Osteocyte (in vitro differentiated cells): ENCODE measurements around the gene FNDC3B. TPM values are rescaled to one million over a fixed set of nuclear protein-coding genes. Genes with fewer than 3 reads are reported as not detected.
A peak's percentile ranks its signal among the peaks of the same experiment; 100 is the strongest.

Source experiments
- DNase-seq: peaks from one replicate; pipeline ENCODE4 v3.0.0; 2021; ENCODE audit warnings: mixed read lengths; ENCODE audit not compliant: unreplicated experiment; ENCODE audit errors: extremely low spot score
- H3K27ac Mint-ChIP-seq: one replicate; pipeline ENCODE4 v1.8.0; 2021; ENCODE audit warnings: mild to moderate bottlenecking, mixed read lengths; ENCODE audit not compliant: unreplicated experiment
- H3K27me3 Mint-ChIP-seq: one replicate; pipeline ENCODE4 v1.8.0; 2021; ENCODE audit warnings: mixed read lengths; ENCODE audit not compliant: unreplicated experiment
- H3K36me3 Mint-ChIP-seq: one replicate; pipeline ENCODE4 v1.8.0; 2021; ENCODE audit warnings: mixed read lengths; ENCODE audit not compliant: unreplicated experiment
- H3K4me1 Mint-ChIP-seq: one replicate; pipeline ENCODE4 v1.8.0; 2021; ENCODE audit warnings: mixed read lengths; ENCODE audit not compliant: unreplicated experiment
- H3K4me3 Mint-ChIP-seq: one replicate; pipeline ENCODE4 v1.8.0; 2021; ENCODE audit warnings: mild to moderate bottlenecking, moderate library complexity, mixed read lengths; ENCODE audit not compliant: unreplicated experiment
- H3K9me3 Mint-ChIP-seq: one replicate; pipeline ENCODE4 v1.8.0; 2021; ENCODE audit warnings: mixed read lengths; ENCODE audit not compliant: unreplicated experiment
- total RNA-seq: library from RNA; stranded (reverse); gene quantifications from 2 replicates; pipeline ENCODE4 v1.2.1, GENCODE V29; 2021
- TF ChIP-seq, protein P1 (sequence below): fragments of 200-600 bp; sonication (generic); IDR thresholded peaks from 2 replicates; pipeline ENCODE4 v1.5.0; 2021; ENCODE audit warnings: antibody characterized with exemption, mild to moderate bottlenecking, moderate library complexity

The FNDC3B gene
- total RNA-seq, 1 donor from 2014 or later = 240 TPM

DNA sequence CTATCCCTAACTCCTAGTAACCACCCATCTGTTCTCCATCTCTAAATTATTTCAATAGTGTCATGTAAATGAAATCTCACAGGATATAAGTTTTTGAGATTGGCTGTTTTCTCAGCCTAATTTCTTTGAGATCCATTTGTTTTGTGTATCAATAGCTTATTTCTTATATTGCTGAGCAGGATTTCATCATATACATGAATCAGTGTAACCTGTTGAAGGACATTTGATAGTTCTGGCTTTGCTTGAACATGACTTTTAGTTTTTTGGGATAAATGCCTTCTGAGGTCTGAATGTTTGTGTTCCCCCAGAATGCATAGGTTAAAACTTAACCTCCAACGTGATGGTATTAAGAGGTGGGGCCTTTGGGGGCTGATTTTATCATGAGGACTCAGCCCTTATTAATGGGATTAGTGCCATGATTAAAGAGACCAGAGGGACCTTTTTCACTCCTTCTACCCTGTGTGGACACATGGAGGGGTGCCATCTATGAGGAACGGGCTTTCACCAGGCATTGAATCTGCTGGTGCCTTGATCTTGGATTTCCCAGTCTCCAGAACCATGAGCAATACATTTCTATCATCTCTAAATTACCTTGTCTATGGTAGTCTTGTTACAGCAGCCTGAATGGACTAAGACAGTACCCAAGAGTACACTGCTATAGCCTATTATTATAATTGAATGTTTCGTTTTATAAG lies 118.3 kb downstream of the FNDC3B start:
- H3K27me3 Mint-ChIP-seq = no peaks in the 10 kb centered on the region
- peaks cover 14% of the 10 kb centered on the region for H3K36me3 Mint-ChIP-seq
- H3K4me1 Mint-ChIP-seq = peaks cover 72% of the 10 kb centered on the region
- DNase-seq = no peak
- peak overlapping the region; percentile 52 for H3K27ac Mint-ChIP-seq
- H3K9me3 Mint-ChIP-seq = no peaks in the 10 kb centered on the region
- H3K4me3 Mint-ChIP-seq = no peak overlapping the region
- TF ChIP-seq, protein P1, sequence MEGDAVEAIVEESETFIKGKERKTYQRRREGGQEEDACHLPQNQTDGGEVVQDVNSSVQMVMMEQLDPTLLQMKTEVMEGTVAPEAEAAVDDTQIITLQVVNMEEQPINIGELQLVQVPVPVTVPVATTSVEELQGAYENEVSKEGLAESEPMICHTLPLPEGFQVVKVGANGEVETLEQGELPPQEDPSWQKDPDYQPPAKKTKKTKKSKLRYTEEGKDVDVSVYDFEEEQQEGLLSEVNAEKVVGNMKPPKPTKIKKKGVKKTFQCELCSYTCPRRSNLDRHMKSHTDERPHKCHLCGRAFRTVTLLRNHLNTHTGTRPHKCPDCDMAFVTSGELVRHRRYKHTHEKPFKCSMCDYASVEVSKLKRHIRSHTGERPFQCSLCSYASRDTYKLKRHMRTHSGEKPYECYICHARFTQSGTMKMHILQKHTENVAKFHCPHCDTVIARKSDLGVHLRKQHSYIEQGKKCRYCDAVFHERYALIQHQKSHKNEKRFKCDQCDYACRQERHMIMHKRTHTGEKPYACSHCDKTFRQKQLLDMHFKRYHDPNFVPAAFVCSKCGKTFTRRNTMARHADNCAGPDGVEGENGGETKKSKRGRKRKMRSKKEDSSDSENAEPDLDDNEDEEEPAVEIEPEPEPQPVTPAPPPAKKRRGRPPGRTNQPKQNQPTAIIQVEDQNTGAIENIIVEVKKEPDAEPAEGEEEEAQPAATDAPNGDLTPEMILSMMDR = no peak

DNA sequence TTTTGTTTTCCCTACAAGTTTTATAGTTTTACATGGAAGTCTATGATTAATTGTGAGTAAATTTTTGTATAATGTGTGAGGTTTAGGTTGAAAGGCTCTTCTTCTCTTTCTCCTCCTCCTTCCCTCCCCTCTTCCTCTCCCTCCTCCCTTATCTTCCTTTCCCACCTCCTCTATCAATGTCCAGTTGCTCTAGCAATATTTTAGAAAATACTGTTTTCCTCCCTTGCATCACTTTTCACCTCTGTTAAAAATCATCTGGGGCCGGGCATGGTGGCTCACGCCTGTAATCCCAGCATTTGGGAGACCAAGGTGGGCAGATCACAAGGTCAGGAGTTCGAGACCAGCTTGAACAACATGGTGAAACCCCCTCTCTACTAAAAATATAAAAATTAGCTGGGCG lies 119.4 kb downstream of the FNDC3B start:
- no peaks in the 10 kb centered on the region for H3K9me3 Mint-ChIP-seq

DNA sequence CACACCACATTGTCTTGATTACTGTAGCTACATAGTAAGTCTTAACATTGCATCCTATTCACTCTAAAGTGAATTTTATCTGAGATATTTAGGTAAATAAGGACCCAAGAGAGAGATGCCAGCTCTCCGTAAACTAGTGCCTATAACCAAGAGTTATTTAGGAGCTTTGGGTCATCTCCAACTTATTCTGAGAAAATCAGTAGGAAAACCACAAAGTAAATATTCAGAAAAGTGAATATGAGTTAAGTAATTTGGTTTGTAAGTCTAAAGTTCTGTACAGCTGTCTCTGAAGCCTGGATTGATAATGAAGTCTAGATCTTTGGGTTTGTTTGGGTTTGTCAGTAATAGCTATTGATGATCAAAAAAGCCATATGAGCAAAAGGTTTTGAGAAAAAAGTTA lies 120.0 kb downstream of the FNDC3B start:
- peaks cover 56% of the 10 kb centered on the region for H3K4me1 Mint-ChIP-seq
- TF ChIP-seq, protein P1 = no peak
- no peaks in the 10 kb centered on the region for H3K9me3 Mint-ChIP-seq

More for the DNA sequence above, 119.4 kb downstream of the FNDC3B start:
- H3K27ac Mint-ChIP-seq = peak overlapping the region; percentile 16
- H3K4me1 Mint-ChIP-seq = peaks cover 61% of the 10 kb centered on the region
- no peak for DNase-seq
- TF ChIP-seq, protein P1 = no peak
- H3K4me3 Mint-ChIP-seq = no peak overlapping the region
- peaks cover 15% of the 10 kb centered on the region for H3K36me3 Mint-ChIP-seq
- H3K27me3 Mint-ChIP-seq = no peaks in the 10 kb centered on the region

DNA sequence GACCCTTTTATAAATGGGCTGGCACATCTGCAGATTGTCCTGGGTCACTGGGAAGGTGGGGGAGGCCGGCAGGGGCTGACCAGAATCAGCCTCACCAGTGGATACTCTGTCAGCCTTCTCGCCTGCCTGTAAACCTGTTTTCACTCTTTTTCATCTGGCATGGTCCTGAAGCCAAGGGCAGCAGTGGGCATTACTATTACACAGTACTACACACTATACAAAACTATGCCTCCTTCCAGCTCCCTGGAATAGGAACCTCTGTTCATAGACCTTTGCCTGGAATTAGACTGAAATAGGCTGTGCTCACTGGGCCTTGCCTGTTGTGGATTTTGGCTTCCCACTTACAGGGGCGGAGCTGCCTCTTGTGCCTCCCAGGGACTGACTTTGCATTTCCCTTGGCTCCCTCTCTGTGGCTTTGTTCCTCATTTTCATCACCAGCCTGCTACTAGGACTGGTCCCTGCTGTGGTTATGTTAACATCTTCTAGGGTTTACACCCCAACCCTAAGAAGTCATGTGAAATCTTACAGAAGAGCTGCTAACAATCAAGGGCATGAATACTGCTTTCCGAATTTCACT lies 120.7 kb downstream of the FNDC3B start:
- H3K27ac Mint-ChIP-seq = peak overlapping the region; percentile 73
- H3K36me3 Mint-ChIP-seq = peaks cover 13% of the 10 kb centered on the region
- no peak for DNase-seq
- TF ChIP-seq, protein P1 = no peak
- H3K4me3 Mint-ChIP-seq = no peak overlapping the region
- H3K9me3 Mint-ChIP-seq = no peaks in the 10 kb centered on the region
- peaks cover 49% of the 10 kb centered on the region for H3K4me1 Mint-ChIP-seq
- H3K27me3 Mint-ChIP-seq = no peaks in the 10 kb centered on the region

More for the DNA sequence above, 120.0 kb downstream of the FNDC3B start:
- peaks cover 15% of the 10 kb centered on the region for H3K36me3 Mint-ChIP-seq
- peak overlapping the region; percentile 73 for H3K27ac Mint-ChIP-seq
- H3K4me3 Mint-ChIP-seq = no peak overlapping the region
- no peak for DNase-seq
- H3K27me3 Mint-ChIP-seq = no peaks in the 10 kb centered on the region

DNA sequence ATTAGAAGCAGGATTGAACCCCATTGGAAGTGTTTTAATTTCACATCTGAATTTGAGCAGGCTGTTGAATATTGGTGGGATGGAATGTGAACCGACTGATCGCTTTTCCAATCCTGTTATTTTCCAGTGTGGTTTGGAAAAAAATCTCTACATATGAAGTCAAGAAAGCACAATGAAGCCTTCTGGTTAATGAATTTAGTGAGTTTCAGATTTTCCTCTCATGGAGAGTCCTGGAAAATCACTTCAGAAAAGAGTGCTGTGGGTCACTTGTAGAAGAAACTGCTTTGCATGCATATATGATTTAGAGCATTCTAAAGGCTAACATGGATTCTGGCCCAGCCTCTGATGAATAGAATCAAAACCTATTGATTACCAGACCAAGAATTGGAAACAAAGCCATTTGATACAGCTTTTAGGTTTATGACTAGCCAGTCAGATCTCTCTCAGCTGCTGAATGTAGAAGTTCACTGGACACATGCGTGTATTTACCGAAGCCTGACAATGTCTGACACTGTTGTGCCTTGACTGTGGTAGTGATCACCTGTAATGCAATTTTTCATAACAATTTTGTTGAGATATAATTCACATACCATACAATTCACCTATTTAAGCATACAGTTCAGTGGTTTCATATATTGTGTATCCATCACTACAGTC lies 121.9 kb downstream of the FNDC3B start:
- Mint-ChIP-seq H3K27ac (peak overlapping the region; percentile 27), H3K36me3 (peaks cover 13% of the 10 kb centered on the region), H3K9me3 (no peaks in the 10 kb centered on the region), H3K4me3 (no peak overlapping the region), H3K4me1 (peaks cover 37% of the 10 kb centered on the region), H3K27me3 (no peaks in the 10 kb centered on the region)
- DNase-seq = no peak
- TF ChIP-seq, protein P1 = no peak
